CD1c-positive myeloid dendritic cell (primary cell): ENCODE measurements around the gene B3GALT5.

Source experiments
- DNase-seq: peaks from one replicate; pipeline ENCODE4 v3.0.0-alpha.2; 2016; ENCODE audit errors: extremely low spot score

B3GALT5 gene

GRCh38 chr21:39700318-39700717 lies 87.6 kb downstream of the B3GALT5 start:
- no peak for DNase-seq

GRCh38 chr21:39703578-39703977 lies 90.8 kb downstream of the B3GALT5 start:
- no peak for DNase-seq

- no peak for DNase-seq
Observed at GRCh38 chr21:39705849-39706248, 93.1 kb downstream of the B3GALT5 start.

GRCh38 chr21:39707316-39707715 lies 94.6 kb downstream of the B3GALT5 start:
- DNase-seq = no peak

- no peak for DNase-seq
Observed at GRCh38 chr21:39710866-39711265, 98.1 kb downstream of the B3GALT5 start.

- no peak for DNase-seq
Observed at GRCh38 chr21:39712273-39712672, 99.5 kb downstream of the B3GALT5 start.

GRCh38 chr21:39712976-39713375 lies 100.2 kb downstream of the B3GALT5 start:
- DNase-seq = no peak

- DNase-seq = no peak
Observed at GRCh38 chr21:39713905-39714304, 101.2 kb downstream of the B3GALT5 start.

- DNase-seq = no peak
Observed at GRCh38 chr21:39714331-39714730, 101.6 kb downstream of the B3GALT5 start.

GRCh38 chr21:39715804-39716397 lies 103.2 kb downstream of the B3GALT5 start:
- DNase-seq = peak; percentile 46

- DNase-seq = no peak
Observed at GRCh38 chr21:39720126-39720778, 107.5 kb downstream of the B3GALT5 start.

- no peak for DNase-seq
Observed at GRCh38 chr21:39721885-39722284, 109.1 kb downstream of the B3GALT5 start.
